HG03575 (cell line): ENCODE data around the gene RAPGEF4.

Experiments used
- ATAC-seq: cut with Tn5 transposase; IDR thresholded peaks from one replicate; pipeline ENCODE4 v1.9.1; 2021; ENCODE audit not compliant: unreplicated experiment, insufficient number of reproducible peaks, low FRiP score; ENCODE audit errors: extremely low read depth

RAPGEF4 gene

GRCh38 chr2:172812158-172812744 lies 76.6 kb downstream of the RAPGEF4 start:
- no peak for ATAC-seq

DNA sequence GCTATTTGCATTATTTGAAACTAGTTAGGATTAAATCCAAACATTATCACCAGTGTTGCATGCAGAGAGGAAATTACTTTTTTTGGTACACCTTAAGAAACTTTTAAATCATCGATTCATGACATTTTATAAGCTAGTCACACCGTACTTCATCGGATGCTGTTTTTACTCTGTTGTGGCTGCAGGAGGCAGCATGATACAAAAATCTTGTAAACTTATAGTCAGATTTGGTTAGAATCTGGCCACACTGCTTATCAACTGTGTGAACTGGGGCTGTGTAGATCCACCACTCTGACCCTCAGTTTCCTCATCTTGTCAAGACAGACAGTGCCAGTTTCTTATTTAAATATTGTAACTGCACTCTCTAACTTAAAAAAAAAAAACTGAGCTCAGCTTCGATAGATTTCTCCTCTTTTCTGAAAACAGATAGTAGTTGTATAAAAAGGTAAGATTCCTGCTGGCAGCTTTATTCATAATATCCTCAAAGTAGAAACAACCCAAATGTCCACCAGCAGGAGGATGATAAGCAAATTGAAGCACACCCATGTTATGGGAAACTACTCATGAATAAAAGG lies 77.8 kb downstream of the RAPGEF4 start:
- ATAC-seq: no peak

DNA sequence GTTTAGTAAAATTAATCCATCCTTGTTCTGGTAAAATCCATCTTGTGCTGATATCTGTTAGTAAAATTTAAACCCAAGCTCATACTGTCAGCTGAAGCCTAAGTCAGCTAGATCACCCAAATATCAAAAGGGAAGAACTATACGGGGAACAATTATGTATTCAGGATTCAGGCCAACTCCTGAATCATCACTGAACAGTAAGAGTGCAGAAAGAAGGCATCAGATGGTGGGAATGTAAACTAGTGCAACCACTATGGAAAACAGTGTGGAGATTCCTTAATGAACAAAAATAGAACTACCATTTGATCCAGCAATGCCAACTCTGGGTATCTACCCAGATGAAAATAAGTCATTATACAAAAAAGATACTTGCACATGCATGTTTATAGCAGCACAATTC lies 81.8 kb downstream of the RAPGEF4 start:
- no peak for ATAC-seq

DNA sequence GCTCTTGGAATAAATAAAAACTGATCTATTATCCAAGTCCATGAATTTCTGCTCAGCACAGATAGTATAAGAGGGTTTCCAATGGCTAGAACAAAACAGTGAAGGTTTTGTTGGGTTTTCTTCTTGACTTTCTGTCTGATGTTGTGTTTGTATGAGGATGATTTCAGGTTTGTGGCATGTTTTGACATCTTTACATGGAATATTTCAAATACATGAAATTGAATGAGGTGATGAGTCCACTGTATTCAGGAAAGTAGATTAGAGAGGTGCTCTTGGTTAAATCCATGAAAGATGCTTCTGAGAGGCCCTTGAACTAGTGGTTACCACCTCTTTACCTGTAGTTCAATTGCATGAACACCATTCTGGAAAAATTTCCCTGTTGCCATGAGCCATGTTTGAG lies 84.3 kb downstream of the RAPGEF4 start:
- no peak for ATAC-seq

DNA sequence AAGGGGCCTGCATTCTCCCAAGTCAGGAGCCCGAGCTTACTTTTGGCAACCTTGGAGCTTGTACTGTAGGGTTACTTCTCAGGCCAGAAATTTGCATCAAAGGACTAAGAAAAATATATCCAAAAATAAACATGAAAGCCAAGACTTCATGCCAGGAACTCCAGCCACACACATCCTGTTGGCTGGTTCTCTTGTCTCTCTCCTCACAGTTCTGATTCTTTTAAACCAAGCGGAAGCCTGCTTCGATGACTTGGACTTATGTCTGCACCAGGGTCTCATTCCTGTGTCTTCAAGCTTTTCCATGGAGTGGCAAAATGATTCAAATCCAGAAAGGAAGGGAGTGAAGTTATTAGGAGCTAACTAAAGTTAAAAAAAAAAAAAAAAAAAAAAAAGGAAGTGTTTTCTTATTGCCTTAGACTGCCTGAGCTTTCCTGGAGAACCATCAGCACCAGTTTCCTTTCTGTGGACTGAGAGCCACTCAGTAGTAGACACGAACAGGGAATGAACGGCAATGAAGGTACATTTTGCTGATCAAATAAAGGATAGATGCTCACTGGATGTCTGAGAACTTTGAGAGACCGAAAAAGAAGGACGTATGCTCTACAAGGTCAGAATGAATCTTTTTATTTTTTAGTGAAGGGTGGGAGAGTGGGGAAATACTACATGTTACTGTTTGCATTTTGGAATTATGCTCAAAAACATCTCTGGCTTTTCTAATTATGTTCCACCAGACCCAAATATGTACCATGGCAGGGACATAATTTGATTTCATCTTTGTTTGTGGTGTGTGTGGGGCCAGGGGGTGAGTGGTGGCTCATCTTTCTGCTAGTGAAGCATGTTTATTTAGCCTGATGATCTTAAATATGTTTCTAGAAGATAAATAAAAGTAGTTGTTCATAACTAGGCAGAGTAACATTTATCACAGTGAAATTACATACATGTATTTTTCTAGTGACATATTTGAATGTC lies 86.0 kb downstream of the RAPGEF4 start:
- no peak for ATAC-seq

- ATAC-seq: no peak
Measured at GRCh38 chr2:172822585-172822984, 86.9 kb downstream of the RAPGEF4 start.

- ATAC-seq: no peak
Measured at GRCh38 chr2:172823261-172823850, 87.7 kb downstream of the RAPGEF4 start.

- no peak for ATAC-seq
Measured at GRCh38 chr2:172826522-172826921, 90.9 kb downstream of the RAPGEF4 start.

DNA sequence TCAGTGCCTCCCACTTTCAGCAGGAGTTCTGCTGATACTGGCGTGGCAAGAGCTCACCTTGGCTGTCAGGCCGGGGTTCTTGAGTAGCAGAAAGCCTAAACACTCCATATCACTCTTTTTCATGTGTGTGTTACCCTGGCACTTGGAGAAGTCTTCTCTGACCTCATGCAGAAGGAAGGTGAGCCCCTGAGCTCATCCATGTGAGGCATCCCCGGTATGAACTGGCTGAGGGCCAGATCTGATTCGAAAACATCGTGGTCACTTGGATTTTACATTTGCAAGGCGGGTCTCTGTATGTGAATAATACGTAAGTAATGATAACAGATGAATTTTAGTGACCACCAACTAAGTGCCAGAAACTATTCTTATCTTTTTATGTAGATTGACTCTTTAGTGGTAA lies 93.6 kb downstream of the RAPGEF4 start:
- no peak for ATAC-seq

DNA sequence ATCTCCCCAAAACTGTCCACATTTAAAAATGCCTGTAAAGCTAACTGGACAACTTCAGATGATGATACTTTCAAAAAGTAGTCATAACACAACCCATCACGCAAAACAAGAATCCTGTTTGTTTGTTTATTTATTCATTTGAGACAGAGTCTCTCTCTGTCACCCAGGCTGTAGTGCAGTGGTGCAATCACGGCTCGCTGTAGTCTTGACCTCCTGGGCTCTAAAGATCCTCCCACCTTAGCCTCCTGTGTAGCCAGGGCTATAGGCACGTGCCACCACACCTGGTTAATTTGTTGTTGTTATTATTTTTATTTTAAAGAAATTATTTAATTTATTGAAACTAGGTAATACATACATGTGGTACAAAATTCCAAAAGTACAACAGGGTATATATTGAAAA lies 94.8 kb downstream of the RAPGEF4 start:
- ATAC-seq: no peak

GRCh38 chr2:172833898-172834297 lies 98.3 kb downstream of the RAPGEF4 start:
- ATAC-seq: no peak

DNA sequence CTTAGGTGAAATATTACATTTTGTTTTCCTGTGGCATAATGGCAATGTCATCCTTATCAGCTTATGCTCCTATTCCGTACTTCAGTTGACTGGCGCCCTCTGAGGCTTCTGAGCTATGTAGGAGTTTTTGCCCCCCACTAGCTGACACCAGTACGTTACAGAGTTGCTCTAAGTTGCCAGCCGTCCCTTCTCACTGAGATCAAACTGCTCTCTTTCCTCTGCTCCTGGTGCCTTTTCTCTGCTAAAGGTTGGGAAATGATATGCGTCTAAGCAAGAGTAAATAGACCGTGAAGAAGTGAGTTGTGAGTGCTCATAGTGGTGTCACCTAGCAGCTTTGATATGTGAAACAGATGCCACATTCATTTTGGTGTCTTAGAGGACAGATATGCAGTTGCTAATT lies 99.2 kb downstream of the RAPGEF4 start:
- no peak for ATAC-seq

DNA sequence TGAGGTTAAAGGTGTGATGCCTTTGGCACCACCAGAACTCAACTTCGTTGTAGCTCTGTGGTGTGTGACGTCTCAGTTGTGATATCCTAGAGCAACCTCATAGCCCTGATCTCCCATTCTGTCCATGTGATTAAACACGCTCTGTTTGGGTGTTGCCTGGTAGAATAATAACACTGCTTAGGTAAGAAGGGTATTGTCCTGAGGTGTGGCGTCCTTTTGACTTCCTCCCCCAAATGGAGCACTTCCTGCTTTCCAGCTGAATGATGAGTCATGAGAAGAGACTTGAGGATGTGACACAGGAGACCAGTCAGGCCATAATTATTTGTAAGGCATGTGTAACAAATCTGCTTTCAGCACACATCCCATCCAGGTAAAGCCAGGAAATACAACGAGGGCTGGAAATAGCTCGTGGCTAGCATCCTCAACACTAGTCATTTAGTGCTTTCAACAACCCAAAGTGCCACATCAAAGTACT lies 100.7 kb downstream of the RAPGEF4 start:
- no peak for ATAC-seq

- ATAC-seq: no peak
Measured at GRCh38 chr2:172836827-172837226, 101.2 kb downstream of the RAPGEF4 start.

- ATAC-seq: no peak
Measured at GRCh38 chr2:172839446-172839845, 103.8 kb downstream of the RAPGEF4 start.

- ATAC-seq: no peak
Measured at GRCh38 chr2:172842511-172843265, 107.0 kb downstream of the RAPGEF4 start.

- no peak for ATAC-seq
Measured at GRCh38 chr2:172843266-172843582, 107.6 kb downstream of the RAPGEF4 start.

DNA sequence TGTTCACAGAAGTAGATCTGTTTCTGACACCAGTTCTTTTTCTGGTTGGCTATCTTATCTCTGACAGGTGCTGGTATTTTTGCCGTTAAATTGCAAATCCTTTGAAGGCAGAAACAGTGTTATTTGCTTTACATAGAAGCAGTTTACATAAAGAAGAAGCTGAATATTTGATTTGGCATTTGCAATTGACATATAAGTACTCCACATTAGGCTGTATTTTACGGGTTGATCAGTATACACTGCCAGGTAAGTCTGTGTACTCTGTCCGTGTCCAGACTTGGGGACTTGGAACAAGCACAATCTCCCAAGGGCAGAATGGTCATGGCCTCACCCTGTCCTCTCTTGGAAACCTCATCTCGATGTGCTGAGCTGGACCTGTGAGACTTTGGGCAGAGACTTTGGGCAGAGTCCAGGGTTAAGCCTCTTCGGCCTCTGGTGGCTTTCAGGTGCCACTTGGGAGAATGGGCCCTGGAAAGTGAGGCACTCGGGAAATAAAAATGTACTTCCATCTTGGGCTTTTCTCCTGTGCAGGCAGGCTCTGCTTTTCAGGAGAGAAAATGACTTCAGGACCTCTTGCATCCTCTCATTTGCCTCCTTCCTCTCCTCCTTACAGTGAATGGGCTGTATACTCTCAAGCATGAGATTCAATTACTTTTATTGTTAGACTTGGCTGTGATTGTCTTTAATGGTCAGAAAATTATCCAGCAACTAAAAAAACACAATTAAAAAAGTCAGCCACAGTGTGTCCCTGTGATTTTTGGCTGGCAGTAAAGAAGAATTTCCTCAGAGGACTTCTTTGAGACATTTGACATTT lies 108.5 kb downstream of the RAPGEF4 start:
- ATAC-seq: no peak
